ENCODE data around the gene TAF10. TPM values are rescaled to one million over a fixed set of nuclear protein-coding genes. Genes with fewer than 3 reads are reported as not detected.

The TAF10 gene
- total and polyA plus RNA-seq, 2 of the 13 experiments (the other 11 are each of a cell fraction or from before 2014, with no cell fraction given): 71.3 to 134 TPM

- TF ChIP-seq ZBTB40 (IDR thresholded peaks at IDR 0.05) (no peak), ZBTB40 (CRISPR knock-in tag; IDR thresholded peaks at IDR 0.05) (no peak), TCF12 (IDR thresholded peaks at IDR 0.05) (no peak), TCF12 (CRISPR knock-in tag; IDR thresholded peaks at IDR 0.05) (no peak)
Measured at GRCh38 chr11:6646918-6647679, 35.1 kb upstream of the TAF10 start (continued).

Measured in HepG2 (cell line).